ENCODE results near the gene MNX1.

GRCh38 chr7:156999958-157000726, 10.3 kb downstream of the MNX1 start:
- TF ChIP-seq CTCF (IDR thresholded peaks at IDR 0.05) (peak in 2 of 5 experiments; percentile 36 to 43), POLR2A (IDR thresholded peaks at IDR 0.05) (peak; percentile 29)
